Choroid plexus epithelial cell (primary cell): ENCODE data around the gene OR4N5.

ENCODE experiments used
- DNase-seq: peaks from one replicate; pipeline ENCODE4 v3.0.0-alpha.2; 2010; ENCODE audit warnings: low read depth
- H3K4me3 ChIP-seq: 2 replicates; pipeline ENCODE4 v1.5.1; 2011; ENCODE audit warnings: low read depth, mild to moderate bottlenecking, control low read depth, low read length, moderate library complexity
- CTCF ChIP-seq: conservative IDR thresholded peaks from 2 replicates; pipeline ENCODE4 v1.5.1; 2011; ENCODE audit warnings: low read depth, mild to moderate bottlenecking, control low read depth, inconsistent platforms, low read length, moderate library complexity

The OR4N5 gene

DNA sequence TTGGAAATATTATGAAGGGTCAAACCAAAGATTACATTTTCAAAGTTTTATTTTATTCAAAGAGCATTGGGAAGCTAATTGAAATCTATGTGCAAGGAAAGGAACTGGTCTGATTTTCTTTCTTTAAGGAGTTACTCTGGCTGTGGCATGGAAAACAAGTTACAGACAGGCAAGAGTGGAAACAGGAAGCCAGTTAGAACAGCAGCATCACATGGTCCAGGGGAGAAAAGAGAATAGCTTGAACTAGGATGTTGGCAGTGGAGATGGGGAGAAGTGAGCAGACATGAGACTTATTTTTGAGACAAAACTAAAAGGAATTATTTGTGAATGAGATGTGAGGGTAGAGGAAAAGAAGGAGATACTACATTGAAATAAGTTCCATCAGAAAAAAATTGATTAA lies 55.5 kb downstream of the OR4N5 start:
- no peak overlapping the region for H3K4me3 ChIP-seq
- DNase-seq: no peak
- TF ChIP-seq CTCF: no peak
